Measurements from ENCODE around the gene PPP5C.
"Not testable (repeated sequence)": the region's sequence is repeated elsewhere in the genome, so short reads cannot be mapped to it uniquely, and the experiment has no call there.

Gene PPP5C

GRCh38 chr19:46365561-46365960 is 18.7 kb downstream of the PPP5C start:
- DNase-seq = no peak

- no peak for DNase-seq
Observed at GRCh38 chr19:46366620-46367292, 19.9 kb downstream of the PPP5C start.

- DNase-seq = no peak
Observed at GRCh38 chr19:46367426-46367825, 20.5 kb downstream of the PPP5C start.

GRCh38 chr19:46368116-46368515 is 21.2 kb downstream of the PPP5C start:
- DNase-seq = no peak

GRCh38 chr19:46369817-46370216 is 22.9 kb downstream of the PPP5C start:
- no peak for DNase-seq

GRCh38 chr19:46371371-46371901 is 24.5 kb downstream of the PPP5C start:
- no peak for DNase-seq

GRCh38 chr19:46372901-46373490 is 26.1 kb downstream of the PPP5C start:
- peak in 1 of 14 donors; percentile 3 for DNase-seq

GRCh38 chr19:46373491-46374359 is 26.8 kb downstream of the PPP5C start:
- peak in 2 of 14 donors; percentile 5 to 62 for DNase-seq

GRCh38 chr19:46374536-46375475 is 27.9 kb downstream of the PPP5C start:
- no peak for DNase-seq

GRCh38 chr19:46375476-46376067 is 28.7 kb downstream of the PPP5C start:
- not testable (repeated sequence) for DNase-seq

GRCh38 chr19:46376241-46377153 is 29.6 kb downstream of the PPP5C start:
- no peak for DNase-seq

GRCh38 chr19:46378268-46378667 is 31.4 kb downstream of the PPP5C start:
- DNase-seq = no peak

GRCh38 chr19:46380690-46381089 is 33.8 kb downstream of the PPP5C start:
- DNase-seq = no peak

- DNase-seq = no peak
Observed at GRCh38 chr19:46381346-46381745, 34.5 kb downstream of the PPP5C start.

GRCh38 chr19:46381756-46382345 is 35.0 kb downstream of the PPP5C start:
- DNase-seq = peak in 1 of 14 donors; percentile 7

- DNase-seq = no peak
Observed at GRCh38 chr19:46383171-46383815, 36.4 kb downstream of the PPP5C start.

GRCh38 chr19:46383846-46384245 is 37.0 kb downstream of the PPP5C start:
- DNase-seq = no peak

GRCh38 chr19:46384396-46384795 is 37.5 kb downstream of the PPP5C start:
- peak in 1 of 14 donors; percentile 23 for DNase-seq

GRCh38 chr19:46385636-46386035 is 38.7 kb downstream of the PPP5C start:
- no peak for DNase-seq

Data from C1 segment of cervical spinal cord (tissue), 14 donors.